GM19372 (cell line): ENCODE results near the gene AGXT.

Experiments used
- ATAC-seq: cut with Tn5 transposase; IDR thresholded peaks from one replicate; pipeline ENCODE4 v1.9.1; 2021; ENCODE audit warnings: mild to moderate bottlenecking, low read depth, moderate library complexity; ENCODE audit not compliant: unreplicated experiment

AGXT gene

GRCh38 chr2:240865391-240865790 is 3.2 kb upstream of the AGXT start:
- ATAC-seq, result no peak

- ATAC-seq, result no peak
These were observed 708 bp downstream of the AGXT start for GRCh38 chr2:240869109-240869955.

- no peak for ATAC-seq
These were observed 1.6 kb downstream of the AGXT start for GRCh38 chr2:240869956-240870875.

GRCh38 chr2:240871071-240871958 is 2.7 kb downstream of the AGXT start:
- ATAC-seq, result no peak

- no peak for ATAC-seq
These were observed 3.9 kb downstream of the AGXT start for GRCh38 chr2:240872317-240873097.

- no peak for ATAC-seq
These were observed 4.6 kb downstream of the AGXT start for GRCh38 chr2:240873098-240873788.

- no peak for ATAC-seq
These were observed 5.4 kb downstream of the AGXT start for GRCh38 chr2:240873805-240874714.

- no peak for ATAC-seq
These were observed 6.1 kb downstream of the AGXT start for GRCh38 chr2:240874715-240875227.

- ATAC-seq, result no peak
These were observed 6.8 kb downstream of the AGXT start for GRCh38 chr2:240875228-240876034.

- no peak for ATAC-seq
These were observed 7.4 kb downstream of the AGXT start for GRCh38 chr2:240876035-240876474.

- no peak for ATAC-seq
These were observed 8.0 kb downstream of the AGXT start for GRCh38 chr2:240876475-240877251.

GRCh38 chr2:240877460-240878340 is 9.1 kb downstream of the AGXT start:
- no peak for ATAC-seq

GRCh38 chr2:240878341-240878936 is 9.8 kb downstream of the AGXT start:
- ATAC-seq, result no peak

GRCh38 chr2:240879105-240879504 is 10.5 kb downstream of the AGXT start:
- no peak for ATAC-seq

GRCh38 chr2:240881913-240882312 is 13.3 kb downstream of the AGXT start:
- no peak for ATAC-seq
